HG03469 (cell line): ENCODE results near the gene TMED3.

Experiments
- ATAC-seq: cut with Tn5 transposase; IDR thresholded peaks from one replicate; pipeline ENCODE4 v1.9.1; 2021; ENCODE audit warnings: mild to moderate bottlenecking, moderate library complexity, moderate number of reproducible peaks; ENCODE audit not compliant: unreplicated experiment

The TMED3 gene

GRCh38 chr15:79372428-79372827 lies 61.5 kb downstream of the TMED3 start:
- no peak for ATAC-seq
